ENCODE measurements around the gene EXOG.

DNA sequence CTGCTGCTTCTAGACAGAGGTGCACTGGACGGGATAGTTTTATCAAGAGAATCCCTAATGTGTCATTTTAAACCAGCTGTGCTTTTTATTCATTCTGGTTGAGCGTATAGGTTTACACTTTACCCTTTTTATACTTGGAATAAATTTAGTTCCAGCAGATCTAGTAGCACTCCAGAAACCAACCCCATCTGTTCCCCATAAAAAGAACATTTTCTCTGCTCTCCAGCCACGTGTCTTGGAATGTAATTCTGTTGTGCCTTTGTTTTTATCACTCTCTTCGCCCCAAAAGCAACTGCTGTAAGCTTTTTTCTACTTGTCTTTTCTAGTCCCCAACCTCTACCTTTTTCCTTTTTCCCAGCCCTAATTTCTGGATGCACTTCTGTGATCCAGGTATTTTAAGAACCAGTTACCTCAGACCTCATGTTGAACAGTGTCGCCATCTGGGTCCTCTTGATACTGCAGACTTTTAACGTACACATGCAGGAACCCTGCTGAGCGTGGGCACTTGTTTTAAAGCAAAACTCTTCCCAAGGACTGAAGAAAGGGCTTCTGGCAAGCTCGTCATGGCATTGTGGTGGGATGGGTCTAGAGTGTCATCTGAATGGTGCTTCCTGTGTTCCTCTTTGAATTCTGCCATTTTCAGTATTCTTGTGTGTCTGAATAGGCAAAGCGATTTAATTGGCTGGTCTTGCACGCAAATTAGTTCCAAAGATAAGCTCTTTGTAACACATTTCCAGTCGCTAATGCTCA is 5.7 kb upstream of the EXOG start:
- TF ChIP-seq, protein P1, sequence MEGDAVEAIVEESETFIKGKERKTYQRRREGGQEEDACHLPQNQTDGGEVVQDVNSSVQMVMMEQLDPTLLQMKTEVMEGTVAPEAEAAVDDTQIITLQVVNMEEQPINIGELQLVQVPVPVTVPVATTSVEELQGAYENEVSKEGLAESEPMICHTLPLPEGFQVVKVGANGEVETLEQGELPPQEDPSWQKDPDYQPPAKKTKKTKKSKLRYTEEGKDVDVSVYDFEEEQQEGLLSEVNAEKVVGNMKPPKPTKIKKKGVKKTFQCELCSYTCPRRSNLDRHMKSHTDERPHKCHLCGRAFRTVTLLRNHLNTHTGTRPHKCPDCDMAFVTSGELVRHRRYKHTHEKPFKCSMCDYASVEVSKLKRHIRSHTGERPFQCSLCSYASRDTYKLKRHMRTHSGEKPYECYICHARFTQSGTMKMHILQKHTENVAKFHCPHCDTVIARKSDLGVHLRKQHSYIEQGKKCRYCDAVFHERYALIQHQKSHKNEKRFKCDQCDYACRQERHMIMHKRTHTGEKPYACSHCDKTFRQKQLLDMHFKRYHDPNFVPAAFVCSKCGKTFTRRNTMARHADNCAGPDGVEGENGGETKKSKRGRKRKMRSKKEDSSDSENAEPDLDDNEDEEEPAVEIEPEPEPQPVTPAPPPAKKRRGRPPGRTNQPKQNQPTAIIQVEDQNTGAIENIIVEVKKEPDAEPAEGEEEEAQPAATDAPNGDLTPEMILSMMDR (IDR thresholded peaks at IDR 0.05; ENCODE audit: extremely low read depth in 1 of 2, insufficient read depth in 1 of 2, low read depth in 1 of 2, low read length in 2 of 2), result no peak
- no peak for TF ChIP-seq MYC (IDR thresholded peaks at IDR 0.05; ENCODE audit: low read depth, low read length)
